K562 (cell line): ENCODE measurements around the gene NAA15. TPM values are rescaled to one million over a fixed set of nuclear protein-coding genes. Genes with fewer than 3 reads are reported as not detected.
"Not testable (repeated sequence)": the region's sequence is repeated elsewhere in the genome, so short reads cannot be mapped to it uniquely, and the experiment has no call there.

Source experiments
- ATAC-seq: fragments of 200-7000 bp; cut with Tn5 transposase; 3 replicates; pipeline ENCODE4 v1.9.1; 2020; ENCODE audit warnings: moderate library complexity
- BruUV-seq: library from RNA; stranded (reverse); fragments of 400-500 nt; replicated peaks from 2 replicates; lab custom pipeline; 2021; lab: Mats Ljungman, UMichigan
- CTCF ChIA-PET: fragments of 300-600 bp; formaldehyde crosslinking; extraction: SDS; loops from one replicate; lab custom pipeline; 2021; ENCODE audit warnings: low intra/inter-chr PET ratio; lab: Yijun Ruan, JAX
- POLR2A ChIA-PET: fragments of 300-600, 350-650 bp; sonication (Branson Sonifier 250); formaldehyde crosslinking; extraction: SDS; loops from one replicate; lab custom pipeline; 2021; ENCODE audit warnings: antibody characterized with exemption, inconsistent platforms; lab: Yijun Ruan, JAX
- DNase-seq, 4 experiments: peaks; one replicate each; pipeline versions ENCODE4 v3.0.0 to v3.0.0-alpha.2; 2011 to 2018; ENCODE audit warnings: low spot score in 3 of 4, mixed read lengths in 3 of 4; ENCODE audit errors: extremely low read depth in 1 of 4
- FAIRE-seq: peaks from 2 replicates; lab custom pipeline; 2011; peaks lifted over from hg19 to GRCh38; lab: Jason Lieb, UNC
- H2AFZ ChIP-seq: 2 replicates; pipeline ENCODE4 v1.6.0; 2011; ENCODE audit warnings: low read depth, low read length, control low read depth, inconsistent platforms
- H3K27ac ChIP-seq: fragments of 200-600 bp; 3 replicates; pipeline ENCODE4 v1.8.0; 2011; ENCODE audit warnings: low read depth, mild to moderate bottlenecking, control low read depth, inconsistent platforms, low read length, moderate library complexity, mixed read lengths; ENCODE audit errors: extremely low read depth
- H3K27me3 ChIP-seq, 2 experiments: fragments of 300-600 bp in 1 of 2; 2 replicates in 1 of 2; 3 replicates in 1 of 2; pipeline versions ENCODE4 v1.6.0 to v1.8.0; 2011; ENCODE audit warnings: inconsistent platforms in 2 of 2, low read length in 2 of 2, mild to moderate bottlenecking in 1 of 2, mixed read lengths in 1 of 2, moderate library complexity in 1 of 2; ENCODE audit not compliant: control insufficient read depth in 2 of 2, insufficient read depth in 2 of 2
- H3K36me3 ChIP-seq: fragments of 300-600 bp; 3 replicates; pipeline ENCODE4 v1.8.0; 2011; ENCODE audit warnings: mild to moderate bottlenecking, low read length, inconsistent platforms; ENCODE audit not compliant: control insufficient read depth, insufficient read depth
- H3K4me1 ChIP-seq, 2 experiments: fragments of 200-600 bp in 1 of 2; replicated peaks in 1 of 2; 2 replicates in 1 of 2; 3 replicates in 1 of 2; pipeline versions ENCODE4 v1.5.1 to v1.8.0; 2011; ENCODE audit warnings: inconsistent platforms in 2 of 2, low read length in 2 of 2, mild to moderate bottlenecking in 1 of 2, mixed read lengths in 1 of 2, moderate library complexity in 1 of 2; ENCODE audit not compliant: control insufficient read depth in 2 of 2, insufficient read depth in 2 of 2
- H3K4me2 ChIP-seq: 2 replicates; pipeline ENCODE4 v1.6.1; 2011; ENCODE audit warnings: low read length, control low read depth, inconsistent platforms, mixed read lengths; ENCODE audit not compliant: insufficient read depth
- H3K4me3 ChIP-seq: fragments of 200-600 bp; sonication (generic), shearing (Covaris generic); 2 replicates; pipeline ENCODE4 v1.5.1; 2016; ENCODE audit warnings: control low read depth, inconsistent platforms
- H3K79me2 ChIP-seq: fragments of 200-600 bp; 3 replicates; pipeline ENCODE4 v1.8.0; 2011; ENCODE audit warnings: low read length, inconsistent platforms; ENCODE audit not compliant: control insufficient read depth, insufficient read depth
- H3K9ac ChIP-seq, 2 experiments: 2 replicates each; pipeline versions ENCODE4 v1.6.0 to v1.6.1; 2011; ENCODE audit warnings: low read depth in 2 of 2, low read length in 2 of 2, control low read depth in 1 of 2, inconsistent platforms in 1 of 2, mild to moderate bottlenecking in 1 of 2, mixed read lengths in 1 of 2; ENCODE audit not compliant: insufficient read depth in 1 of 2
- H3K9me1 ChIP-seq: one replicate; pipeline ENCODE4 v1.6.0; 2011; ENCODE audit warnings: inconsistent platforms, mild to moderate bottlenecking, low read length, moderate library complexity; ENCODE audit not compliant: control insufficient read depth, insufficient read depth
- H3K9me3 ChIP-seq: replicated peaks from 2 replicates; pipeline ENCODE4 v1.5.1; 2011; ENCODE audit warnings: low read depth, low read length, inconsistent platforms; ENCODE audit not compliant: control insufficient read depth, insufficient read depth
- H4K20me1 ChIP-seq: replicated peaks from 2 replicates; pipeline ENCODE4 v1.6.1; 2011; ENCODE audit warnings: low read length, inconsistent platforms, mixed read lengths; ENCODE audit not compliant: control insufficient read depth, insufficient read depth
- CBX5 ChIP-seq: IDR thresholded peaks from 2 replicates; pipeline ENCODE4 v1.6.1; 2014; ENCODE audit warnings: low read depth, borderline replicate concordance
- CEBPZ ChIP-seq: fragments of 150-350 bp; IDR thresholded peaks from 2 replicates; pipeline ENCODE4 v1.6.1; 2014; ENCODE audit warnings: low read depth, mild to moderate bottlenecking, low read length, borderline replicate concordance
- MCM7 ChIP-seq, 2 experiments: fragments of 450-650 bp; IDR thresholded peaks; 2 replicates each; pipeline ENCODE4 v1.6.1; 2016 to 2018
- NFATC3 ChIP-seq: fragments of 450-650 bp; IDR thresholded peaks from 2 replicates; pipeline ENCODE4 v1.6.1; 2017; ENCODE audit warnings: mild to moderate bottlenecking
- NFYB ChIP-seq: IDR thresholded peaks from 2 replicates; pipeline ENCODE4 v1.6.1; 2011; ENCODE audit warnings: mild to moderate bottlenecking, moderate library complexity; ENCODE audit not compliant: insufficient read length; ENCODE audit errors: extremely low read depth
- TFAP4 ChIP-seq: sonication (generic); formaldehyde crosslinking; IDR thresholded peaks from 2 replicates; pipeline ENCODE4 v1.8.0; 2022; ENCODE audit warnings: missing genetic modification reagents, mild to moderate bottlenecking, moderate library complexity, borderline replicate concordance
- TRIM28 ChIP-seq: fragments of 450-650 bp; IDR thresholded peaks from 2 replicates; pipeline ENCODE4 v1.6.1; 2017
- ZBTB49 ChIP-seq: sonication (generic); formaldehyde crosslinking; IDR thresholded peaks from 2 replicates; pipeline ENCODE4 v1.8.0; 2022; ENCODE audit warnings: missing genetic modification reagents, mild to moderate bottlenecking, borderline replicate concordance
- ZNF584 ChIP-seq: fragments of 200-800 bp; sonication (Bioruptor generic); IDR thresholded peaks from 2 replicates; pipeline ENCODE4 v1.6.1; 2016; ENCODE audit warnings: low read depth, mild to moderate bottlenecking, missing genetic modification characterization, missing compliant biosample characterization
- WGBS: fragments of 100-300 bp; shearing (Covaris generic); methylation state at CpG from one replicate; pipeline ENCODE4 v1.1.6; 2016; ENCODE audit warnings: low coverage, mixed read lengths; ENCODE audit not compliant: insufficient coverage; ENCODE audit errors: missing lambda C conversion rate; 5-methylcytosine and 5-hydroxymethylcytosine counted together
- in situ Hi-C: fragments of 300-500 bp; cut with MboI; formaldehyde crosslinking; loops from 4 replicates; pipeline ENCODE4 v1.15.0; 2018; ENCODE audit warnings: inconsistent platforms, mixed read lengths
- intact Hi-C: fragments of 100-400 bp; cut with micrococcal nuclease; formaldehyde crosslinking; loops from 2 replicates; pipeline ENCODE4 v1.14.2; 2022
- polyA plus RNA-seq, 8 experiments: library from polyadenylated mRNA; depleted of rRNA in 4 of 8; stranded (reverse) in 5 of 8; unstranded in 3 of 8; fragments of >200 nt; fragmentation: Nextera tagmentation in 2 of 8; fragmentation: Illumina TruSeq in 1 of 8; extraction: Ambion mirVana in 2 of 8; extraction: Trizol in 1 of 8; gene quantifications; 2 replicates each; pipeline versions ENCODE4 v1.2.1 to v1.2.3, GENCODE V29; 2011 to 2014; ENCODE audit warnings: inconsistent platforms in 1 of 8, missing spikeins in 1 of 8
- total RNA-seq, 7 experiments: library from RNA; depleted of rRNA in 6 of 7; stranded (reverse); fragments of >200 nt in 6 of 7; fragmentation: Illumina TruSeq in 2 of 7; extraction: Trizol in 2 of 7; gene quantifications; 2 replicates each; pipeline versions ENCODE4 v1.2.1 to v1.2.3, GENCODE V29; 2011 to 2021; ENCODE audit warnings: low replicate concordance in 1 of 7

The NAA15 gene
- total and polyA plus RNA-seq, 9 of the 15 experiments (the other 6 are each of a cell fraction or from before 2014, with no cell fraction given), result 37.8 to 117 (median 63.2) TPM

GRCh38 chr4:139468756-139469155 is 167.5 kb downstream of the NAA15 start:
- CTCF ChIA-PET, POLR2A ChIA-PET, FAIRE-seq: not testable (repeated sequence)

GRCh38 chr4:139469216-139469615 is 167.9 kb downstream of the NAA15 start:
- no peak overlapping the region for H3K27ac ChIP-seq
- no TSS peak for BruUV-seq
- in situ Hi-C loops (no loop called here), intact Hi-C loops (no loop called here)
- ChIA-PET POLR2A (interaction anchor here (0.6 kb wide), 1 partner anchor 9 kb away, joined by 3 read pairs; no protein-coding TSS in a partner anchor), CTCF (no interaction called here)
- H3K9me1 ChIP-seq, result no peaks in the 10 kb centered on the region
- no peak overlapping the region for H2AFZ ChIP-seq
- ATAC-seq (no peak), DNase-seq (no peak), FAIRE-seq (no peak)
- H3K4me2 ChIP-seq, result no peak overlapping the region
- H3K79me2 ChIP-seq, result no peaks in the 10 kb centered on the region
- no peaks in the 10 kb centered on the region for H3K27me3 ChIP-seq
- no peak overlapping the region for H3K9ac ChIP-seq
- H3K4me1 ChIP-seq, result no peaks in the 10 kb centered on the region
- H3K9me3 ChIP-seq, result no peaks in the 10 kb centered on the region; the same call in 1 of the 2 replicates
- peaks cover 5% of the 10 kb centered on the region for H3K36me3 ChIP-seq
- 25% methylated on average over 2 of the region's 2 CpGs for WGBS
- no peak overlapping the region for H3K4me3 ChIP-seq
- no peaks in the 10 kb centered on the region for H4K20me1 ChIP-seq
- no peak for TF ChIP-seq NFYB
- TF ChIP-seq ZBTB49 (CRISPR knock-in tag), result no peak
- no peak for TF ChIP-seq CEBPZ
- TF ChIP-seq MCM7 (IDR thresholded peaks at IDR 0.05), result no peak
- TF ChIP-seq TFAP4, result no peak
- TF ChIP-seq ZNF584, result no peak
- no peak for TF ChIP-seq NFATC3

More at GRCh38 chr4:139468756-139469155, 167.5 kb downstream of the NAA15 start:
- ATAC-seq, DNase-seq, H4K20me1 ChIP-seq, H3K4me3 ChIP-seq, H2AFZ ChIP-seq, H3K4me1 ChIP-seq, H3K27ac ChIP-seq, H3K9me3 ChIP-seq, H3K9me1 ChIP-seq, H3K36me3 ChIP-seq, BruUV-seq, H3K4me2 ChIP-seq, in situ Hi-C loops, H3K79me2 ChIP-seq, H3K9ac ChIP-seq, intact Hi-C loops, H3K27me3 ChIP-seq: not testable (repeated sequence)
- TF ChIP-seq CBX5 (0 out of 2 replicates have a peak, but pooled peaks have one; percentile 34), TRIM28 (0 out of 2 replicates have a peak, but pooled peaks have one; percentile 35)
